Psoas muscle (tissue), 8 donors: Measurements from ENCODE around the gene NT5C2. TPM values are rescaled to one million over a fixed set of nuclear protein-coding genes. Genes with fewer than 3 reads are reported as not detected.
A peak's percentile ranks its signal among the peaks of the same experiment; 100 is the strongest.

Experiments used
- ATAC-seq, 4 donors: fragments of 200-7000 bp; cut with Tn5 transposase; one replicate each; pipeline ENCODE4 v1.9.1; 2020; ENCODE audit warnings: moderate library complexity in 3 of 4, mild to moderate bottlenecking in 2 of 4
- DNase-seq, 2 donors: peaks; one replicate each; pipeline ENCODE4 v3.0.0-alpha.2; 2020
- H3K27ac ChIP-seq: fragments of 200-600 bp; one replicate; pipeline ENCODE4 v1.8.0; 2022
- H3K27me3 ChIP-seq, 3 donors: fragments of 200-600 bp in 1 of 3; one replicate each; pipeline versions ENCODE4 v1.6.1 to v1.8.0; 2013 to 2022; ENCODE audit warnings: low read length in 2 of 3, mild to moderate bottlenecking in 2 of 3, moderate library complexity in 1 of 3; ENCODE audit not compliant: insufficient read depth in 3 of 3
- H3K36me3 ChIP-seq, 2 donors: fragments of 200-600 bp in 1 of 2; one replicate each; pipeline versions ENCODE4 v1.6.1 to v1.8.0; 2013 to 2022; ENCODE audit warnings: low read depth in 1 of 2, mild to moderate bottlenecking in 1 of 2, moderate library complexity in 1 of 2; ENCODE audit not compliant: insufficient read depth in 1 of 2
- H3K4me1 ChIP-seq: fragments of 200-600 bp; one replicate; pipeline ENCODE4 v1.8.0; 2022
- H3K4me3 ChIP-seq: fragments of 200-600 bp; one replicate; pipeline ENCODE4 v1.8.0; 2022; ENCODE audit warnings: mild to moderate bottlenecking
- H3K9me3 ChIP-seq: fragments of 200-600 bp; one replicate; pipeline ENCODE4 v1.8.0; 2022
- WGBS, 3 donors: extraction: QIAGEN DNeasy Blood & Tissue Kit; methylation state at CpG; one replicate each; pipeline versions ENCODE4 v1.1.6 to v1.1.7; 2013; 5-methylcytosine and 5-hydroxymethylcytosine counted together
- intact Hi-C, 2 donors: fragments of 100-400 bp; cut with DNase I; formaldehyde crosslinking; loops; one replicate each; pipeline versions ENCODE4 v1.11.0 to v1.14.2; 2022
- polyA plus RNA-seq, 3 donors: library from polyadenylated mRNA; stranded (reverse); fragments of 200-250 nt; gene quantifications; one replicate each; pipeline ENCODE4 v1.2.3, GENCODE V29; 2013
- total RNA-seq, 4 donors: library from RNA; stranded (reverse); fragmentation: NEBNext Ultra II Directional in 2 of 4; extraction: Animal tissue kit (Norgen Biotek cat#: 25700) in 2 of 4; gene quantifications; one replicate each; pipeline versions ENCODE4 v1.2.1 to v1.2.4, GENCODE V29; 2021 to 2023
- TF ChIP-seq, protein P1 (sequence below): fragments of 200-600 bp; IDR thresholded peaks from one replicate; pipeline ENCODE4 v1.8.0; 2022; ENCODE audit warnings: antibody characterized with exemption
- donor health status: healthy with polysubstance abuse.
- donor health status: DM: no; HTN: no; CAD: no; lungs with moderate emphysema.
- donor health status: Bipolar disorder and iron deficiency.
- donor health status: healthy.
- donor health status: DM: yes; HTN: yes; CAD: no.
- donor health status: DM: no; HTN: no; CAD: no.
- donor health status: DM: no; HTN: no; CAD: no.
- donor health status: DM: yes; HTN: yes; CAD: no.

Gene NT5C2
- total and polyA plus RNA-seq, 7 donors: 17.8 to 94.6 (median 64.5) TPM

GRCh38 chr10:103155471-103156085 is 37.5 kb downstream of the NT5C2 start:
- WGBS, 3 donors: 50 to 57% (median 56%) methylated on average over 4 of the region's 4 CpGs
- TF ChIP-seq, protein P1, sequence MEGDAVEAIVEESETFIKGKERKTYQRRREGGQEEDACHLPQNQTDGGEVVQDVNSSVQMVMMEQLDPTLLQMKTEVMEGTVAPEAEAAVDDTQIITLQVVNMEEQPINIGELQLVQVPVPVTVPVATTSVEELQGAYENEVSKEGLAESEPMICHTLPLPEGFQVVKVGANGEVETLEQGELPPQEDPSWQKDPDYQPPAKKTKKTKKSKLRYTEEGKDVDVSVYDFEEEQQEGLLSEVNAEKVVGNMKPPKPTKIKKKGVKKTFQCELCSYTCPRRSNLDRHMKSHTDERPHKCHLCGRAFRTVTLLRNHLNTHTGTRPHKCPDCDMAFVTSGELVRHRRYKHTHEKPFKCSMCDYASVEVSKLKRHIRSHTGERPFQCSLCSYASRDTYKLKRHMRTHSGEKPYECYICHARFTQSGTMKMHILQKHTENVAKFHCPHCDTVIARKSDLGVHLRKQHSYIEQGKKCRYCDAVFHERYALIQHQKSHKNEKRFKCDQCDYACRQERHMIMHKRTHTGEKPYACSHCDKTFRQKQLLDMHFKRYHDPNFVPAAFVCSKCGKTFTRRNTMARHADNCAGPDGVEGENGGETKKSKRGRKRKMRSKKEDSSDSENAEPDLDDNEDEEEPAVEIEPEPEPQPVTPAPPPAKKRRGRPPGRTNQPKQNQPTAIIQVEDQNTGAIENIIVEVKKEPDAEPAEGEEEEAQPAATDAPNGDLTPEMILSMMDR: no peak
- DNase-seq: no peak
- Histone ChIP-seq H3K4me3 (no peak overlapping the region), H3K4me1 (peaks cover 40% of the 10 kb centered on the region), H3K27me3 (no peaks in the 10 kb centered on the region), H3K9me3 (no peaks in the 10 kb centered on the region), H3K36me3 (peaks cover 0 to 20% of the 10 kb centered on the region in 2 donors), H3K27ac (peak overlapping the region; percentile 86)
- intact Hi-C loops: no loop called here
- ATAC-seq: peak in 3 of 4 donors; percentile 6 to 34 (median 27)

GRCh38 chr10:103154521-103155299 is 38.4 kb downstream of the NT5C2 start:
- ATAC-seq (peak in 3 of 4 donors; percentile 39 to 46 (median 39)), DNase-seq (no peak)
- Histone ChIP-seq H3K9me3 (no peaks in the 10 kb centered on the region), H3K4me3 (peak overlapping the region; percentile 45), H3K27me3 (no peaks in the 10 kb centered on the region), H3K27ac (peak overlapping the region; percentile 86), H3K36me3 (peaks cover 0 to 20% of the 10 kb centered on the region in 2 donors), H3K4me1 (peaks cover 49% of the 10 kb centered on the region)
- 37 to 41% (median 40%) methylated on average over 3 of the region's 3 CpGs for WGBS, 3 donors
- TF ChIP-seq, protein P1: no peak
- intact Hi-C loops: loop anchor here in 1 of 2 donors (5.0 kb wide), 2 partner anchors 37 to 38 kb away; partner anchors contain the start of gene NT5C2

- DNase-seq (no peak), ATAC-seq (peak in 2 of 4 donors; percentile 22 to 42)
- intact Hi-C loops: loop anchor here in 1 of 2 donors (5.0 kb wide), 2 partner anchors 36 to 39 kb away; partner anchors contain the start of gene NT5C2
- no peaks in the 10 kb centered on the region for H3K27me3 ChIP-seq
- H3K4me3 ChIP-seq: peak overlapping the region; percentile 45
- peaks cover 0 to 20% of the 10 kb centered on the region in 2 donors for H3K36me3 ChIP-seq
- H3K4me1 ChIP-seq: peaks cover 59% of the 10 kb centered on the region
- TF ChIP-seq, protein P1: no peak
- 14 to 20% (median 15%) methylated on average over 8 of the region's 8 CpGs for WGBS, 3 donors
- H3K9me3 ChIP-seq: no peaks in the 10 kb centered on the region
- peak overlapping the region; percentile 86 for H3K27ac ChIP-seq
Observed at GRCh38 chr10:103153302-103154197, 39.5 kb downstream of the NT5C2 start.

- TF ChIP-seq, protein P1: no peak
- no peaks in the 10 kb centered on the region for H3K9me3 ChIP-seq
- WGBS, 3 donors: 76 to 94% (median 77%) methylated on average over 2 of the region's 2 CpGs
- DNase-seq (no peak), ATAC-seq (no peak)
- no peaks in the 10 kb centered on the region for H3K27me3 ChIP-seq
- peaks cover 86% of the 10 kb centered on the region for H3K4me1 ChIP-seq
- intact Hi-C loops: loop anchor here (5.0 kb wide), 3 partner anchors 33 to 42 kb away; partner anchors contain the start of gene NT5C2 (in 2 of the 2)
- no peak overlapping the region for H3K4me3 ChIP-seq
- peak overlapping the region; percentile 86 for H3K27ac ChIP-seq
- H3K36me3 ChIP-seq: no peaks in the 10 kb centered on the region
Observed at GRCh38 chr10:103149991-103150622, 43.0 kb downstream of the NT5C2 start.
